ENCODE data around the gene PLCB1.

DNA sequence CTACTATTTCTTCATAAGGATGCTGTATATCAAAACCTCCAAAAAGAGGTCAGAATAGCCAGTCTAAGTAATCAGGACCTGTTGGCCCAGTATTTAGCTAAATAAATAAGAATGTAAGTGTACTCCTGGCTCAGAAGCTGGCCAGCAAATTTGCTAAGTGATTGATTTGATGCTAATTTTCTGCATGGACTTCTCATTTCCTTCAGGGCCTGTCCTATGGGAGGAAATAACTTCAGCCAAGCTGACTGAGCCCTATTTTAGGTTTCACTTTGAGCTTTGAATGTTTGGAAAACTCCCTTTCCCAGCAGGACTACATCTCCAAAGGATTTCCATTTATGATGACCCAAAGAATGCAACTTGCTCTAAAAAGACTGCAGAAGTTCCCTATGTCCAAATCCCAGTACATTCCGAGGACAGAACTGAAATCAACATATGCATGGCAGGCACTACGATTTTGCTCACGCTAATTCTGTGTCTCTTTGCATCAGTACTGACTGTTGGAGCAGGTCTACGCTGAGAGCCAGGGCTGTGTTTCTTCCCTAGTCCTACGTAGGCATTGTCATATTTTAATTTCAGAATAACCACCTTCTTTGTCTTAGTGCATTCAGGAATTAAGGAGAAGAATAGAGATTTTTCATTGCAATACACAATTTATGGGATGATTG is 495.4 kb downstream of the PLCB1 start:
- TF ChIP-seq CREB1 (CRISPR knock-in tag; IDR thresholded peaks at IDR 0.05; ENCODE audit: low read depth) (no peak), ZNF331 (CRISPR knock-in tag; IDR thresholded peaks at IDR 0.05; ENCODE audit: low read depth) (no peak), EZH2 (IDR thresholded peaks at IDR 0.05; ENCODE audit: low read depth, unreplicated experiment) (no peak), POLR2AphosphoS5 (IDR thresholded peaks at IDR 0.05; ENCODE audit: low read depth) (no peak), EZH2phosphoT487 (IDR thresholded peaks at IDR 0.05; ENCODE audit: unreplicated experiment) (no peak), ZNF114 (CRISPR knock-in tag; IDR thresholded peaks at IDR 0.05) (no peak), JUNB (IDR thresholded peaks at IDR 0.05; ENCODE audit: unreplicated experiment) (no peak), NANOG (IDR thresholded peaks at IDR 0.05; ENCODE audit: borderline replicate concordance) (no peak), STAT1 (IDR thresholded peaks at IDR 0.05; ENCODE audit: unreplicated experiment) (no peak)
- TF ChIP-seq, protein P1, sequence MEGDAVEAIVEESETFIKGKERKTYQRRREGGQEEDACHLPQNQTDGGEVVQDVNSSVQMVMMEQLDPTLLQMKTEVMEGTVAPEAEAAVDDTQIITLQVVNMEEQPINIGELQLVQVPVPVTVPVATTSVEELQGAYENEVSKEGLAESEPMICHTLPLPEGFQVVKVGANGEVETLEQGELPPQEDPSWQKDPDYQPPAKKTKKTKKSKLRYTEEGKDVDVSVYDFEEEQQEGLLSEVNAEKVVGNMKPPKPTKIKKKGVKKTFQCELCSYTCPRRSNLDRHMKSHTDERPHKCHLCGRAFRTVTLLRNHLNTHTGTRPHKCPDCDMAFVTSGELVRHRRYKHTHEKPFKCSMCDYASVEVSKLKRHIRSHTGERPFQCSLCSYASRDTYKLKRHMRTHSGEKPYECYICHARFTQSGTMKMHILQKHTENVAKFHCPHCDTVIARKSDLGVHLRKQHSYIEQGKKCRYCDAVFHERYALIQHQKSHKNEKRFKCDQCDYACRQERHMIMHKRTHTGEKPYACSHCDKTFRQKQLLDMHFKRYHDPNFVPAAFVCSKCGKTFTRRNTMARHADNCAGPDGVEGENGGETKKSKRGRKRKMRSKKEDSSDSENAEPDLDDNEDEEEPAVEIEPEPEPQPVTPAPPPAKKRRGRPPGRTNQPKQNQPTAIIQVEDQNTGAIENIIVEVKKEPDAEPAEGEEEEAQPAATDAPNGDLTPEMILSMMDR (conservative IDR thresholded peaks at IDR 0.05; ENCODE audit: low read depth in 2 of 2), result no peak
- TF ChIP-seq, protein P2, sequence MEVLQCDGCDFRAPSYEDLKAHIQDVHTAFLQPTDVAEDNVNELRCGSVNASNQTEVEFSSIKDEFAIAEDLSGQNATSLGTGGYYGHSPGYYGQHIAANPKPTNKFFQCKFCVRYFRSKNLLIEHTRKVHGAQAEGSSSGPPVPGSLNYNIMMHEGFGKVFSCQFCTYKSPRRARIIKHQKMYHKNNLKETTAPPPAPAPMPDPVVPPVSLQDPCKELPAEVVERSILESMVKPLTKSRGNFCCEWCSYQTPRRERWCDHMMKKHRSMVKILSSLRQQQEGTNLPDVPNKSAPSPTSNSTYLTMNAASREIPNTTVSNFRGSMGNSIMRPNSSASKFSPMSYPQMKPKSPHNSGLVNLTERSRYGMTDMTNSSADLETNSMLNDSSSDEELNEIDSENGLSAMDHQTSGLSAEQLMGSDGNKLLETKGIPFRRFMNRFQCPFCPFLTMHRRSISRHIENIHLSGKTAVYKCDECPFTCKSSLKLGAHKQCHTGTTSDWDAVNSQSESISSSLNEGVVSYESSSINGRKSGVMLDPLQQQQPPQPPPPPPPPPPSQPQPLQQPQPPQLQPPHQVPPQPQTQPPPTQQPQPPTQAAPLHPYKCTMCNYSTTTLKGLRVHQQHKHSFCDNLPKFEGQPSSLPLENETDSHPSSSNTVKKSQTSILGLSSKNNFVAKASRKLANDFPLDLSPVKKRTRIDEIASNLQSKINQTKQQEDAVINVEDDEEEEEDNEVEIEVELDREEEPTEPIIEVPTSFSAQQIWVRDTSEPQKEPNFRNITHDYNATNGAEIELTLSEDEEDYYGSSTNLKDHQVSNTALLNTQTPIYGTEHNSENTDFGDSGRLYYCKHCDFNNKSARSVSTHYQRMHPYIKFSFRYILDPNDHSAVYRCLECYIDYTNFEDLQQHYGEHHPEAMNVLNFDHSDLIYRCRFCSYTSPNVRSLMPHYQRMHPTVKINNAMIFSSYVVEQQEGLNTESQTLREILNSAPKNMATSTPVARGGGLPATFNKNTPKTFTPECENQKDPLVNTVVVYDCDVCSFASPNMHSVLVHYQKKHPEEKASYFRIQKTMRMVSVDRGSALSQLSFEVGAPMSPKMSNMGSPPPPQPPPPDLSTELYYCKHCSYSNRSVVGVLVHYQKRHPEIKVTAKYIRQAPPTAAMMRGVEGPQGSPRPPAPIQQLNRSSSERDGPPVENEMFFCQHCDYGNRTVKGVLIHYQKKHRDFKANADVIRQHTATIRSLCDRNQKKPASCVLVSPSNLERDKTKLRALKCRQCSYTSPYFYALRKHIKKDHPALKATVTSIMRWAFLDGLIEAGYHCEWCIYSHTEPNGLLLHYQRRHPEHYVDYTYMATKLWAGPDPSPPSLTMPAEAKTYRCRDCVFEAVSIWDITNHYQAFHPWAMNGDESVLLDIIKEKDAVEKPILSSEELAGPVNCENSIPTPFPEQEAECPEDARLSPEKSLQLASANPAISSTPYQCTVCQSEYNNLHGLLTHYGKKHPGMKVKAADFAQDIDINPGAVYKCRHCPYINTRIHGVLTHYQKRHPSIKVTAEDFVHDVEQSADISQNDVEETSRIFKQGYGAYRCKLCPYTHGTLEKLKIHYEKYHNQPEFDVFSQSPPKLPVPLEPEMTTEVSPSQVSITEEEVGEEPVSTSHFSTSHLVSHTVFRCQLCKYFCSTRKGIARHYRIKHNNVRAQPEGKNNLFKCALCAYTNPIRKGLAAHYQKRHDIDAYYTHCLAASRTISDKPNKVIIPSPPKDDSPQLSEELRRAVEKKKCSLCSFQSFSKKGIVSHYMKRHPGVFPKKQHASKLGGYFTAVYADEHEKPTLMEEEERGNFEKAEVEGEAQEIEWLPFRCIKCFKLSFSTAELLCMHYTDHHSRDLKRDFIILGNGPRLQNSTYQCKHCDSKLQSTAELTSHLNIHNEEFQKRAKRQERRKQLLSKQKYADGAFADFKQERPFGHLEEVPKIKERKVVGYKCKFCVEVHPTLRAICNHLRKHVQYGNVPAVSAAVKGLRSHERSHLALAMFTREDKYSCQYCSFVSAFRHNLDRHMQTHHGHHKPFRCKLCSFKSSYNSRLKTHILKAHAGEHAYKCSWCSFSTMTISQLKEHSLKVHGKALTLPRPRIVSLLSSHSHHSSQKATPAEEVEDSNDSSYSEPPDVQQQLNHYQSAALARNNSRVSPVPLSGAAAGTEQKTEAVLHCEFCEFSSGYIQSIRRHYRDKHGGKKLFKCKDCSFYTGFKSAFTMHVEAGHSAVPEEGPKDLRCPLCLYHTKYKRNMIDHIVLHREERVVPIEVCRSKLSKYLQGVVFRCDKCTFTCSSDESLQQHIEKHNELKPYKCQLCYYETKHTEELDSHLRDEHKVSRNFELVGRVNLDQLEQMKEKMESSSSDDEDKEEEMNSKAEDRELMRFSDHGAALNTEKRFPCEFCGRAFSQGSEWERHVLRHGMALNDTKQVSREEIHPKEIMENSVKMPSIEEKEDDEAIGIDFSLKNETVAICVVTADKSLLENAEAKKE (CRISPR knock-in tag; IDR thresholded peaks at IDR 0.05), result no peak
- TF ChIP-seq, protein P3, sequence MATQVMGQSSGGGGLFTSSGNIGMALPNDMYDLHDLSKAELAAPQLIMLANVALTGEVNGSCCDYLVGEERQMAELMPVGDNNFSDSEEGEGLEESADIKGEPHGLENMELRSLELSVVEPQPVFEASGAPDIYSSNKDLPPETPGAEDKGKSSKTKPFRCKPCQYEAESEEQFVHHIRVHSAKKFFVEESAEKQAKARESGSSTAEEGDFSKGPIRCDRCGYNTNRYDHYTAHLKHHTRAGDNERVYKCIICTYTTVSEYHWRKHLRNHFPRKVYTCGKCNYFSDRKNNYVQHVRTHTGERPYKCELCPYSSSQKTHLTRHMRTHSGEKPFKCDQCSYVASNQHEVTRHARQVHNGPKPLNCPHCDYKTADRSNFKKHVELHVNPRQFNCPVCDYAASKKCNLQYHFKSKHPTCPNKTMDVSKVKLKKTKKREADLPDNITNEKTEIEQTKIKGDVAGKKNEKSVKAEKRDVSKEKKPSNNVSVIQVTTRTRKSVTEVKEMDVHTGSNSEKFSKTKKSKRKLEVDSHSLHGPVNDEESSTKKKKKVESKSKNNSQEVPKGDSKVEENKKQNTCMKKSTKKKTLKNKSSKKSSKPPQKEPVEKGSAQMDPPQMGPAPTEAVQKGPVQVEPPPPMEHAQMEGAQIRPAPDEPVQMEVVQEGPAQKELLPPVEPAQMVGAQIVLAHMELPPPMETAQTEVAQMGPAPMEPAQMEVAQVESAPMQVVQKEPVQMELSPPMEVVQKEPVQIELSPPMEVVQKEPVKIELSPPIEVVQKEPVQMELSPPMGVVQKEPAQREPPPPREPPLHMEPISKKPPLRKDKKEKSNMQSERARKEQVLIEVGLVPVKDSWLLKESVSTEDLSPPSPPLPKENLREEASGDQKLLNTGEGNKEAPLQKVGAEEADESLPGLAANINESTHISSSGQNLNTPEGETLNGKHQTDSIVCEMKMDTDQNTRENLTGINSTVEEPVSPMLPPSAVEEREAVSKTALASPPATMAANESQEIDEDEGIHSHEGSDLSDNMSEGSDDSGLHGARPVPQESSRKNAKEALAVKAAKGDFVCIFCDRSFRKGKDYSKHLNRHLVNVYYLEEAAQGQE (IDR thresholded peaks at IDR 0.05; ENCODE audit: unreplicated experiment), result no peak
